ENCODE results near the gene PAK1.
"Not testable (repeated sequence)": the region's sequence is repeated elsewhere in the genome, so short reads cannot be mapped to it uniquely, and the experiment has no call there.

Gene PAK1

GRCh38 chr11:77400775-77401449 is 73.0 kb downstream of the PAK1 start:
- FAIRE-seq: no peak

- no peak for FAIRE-seq
Observed at GRCh38 chr11:77400271-77400670, 73.6 kb downstream of the PAK1 start.

- FAIRE-seq: no peak
Observed at GRCh38 chr11:77397631-77398030, 76.3 kb downstream of the PAK1 start.

DNA sequence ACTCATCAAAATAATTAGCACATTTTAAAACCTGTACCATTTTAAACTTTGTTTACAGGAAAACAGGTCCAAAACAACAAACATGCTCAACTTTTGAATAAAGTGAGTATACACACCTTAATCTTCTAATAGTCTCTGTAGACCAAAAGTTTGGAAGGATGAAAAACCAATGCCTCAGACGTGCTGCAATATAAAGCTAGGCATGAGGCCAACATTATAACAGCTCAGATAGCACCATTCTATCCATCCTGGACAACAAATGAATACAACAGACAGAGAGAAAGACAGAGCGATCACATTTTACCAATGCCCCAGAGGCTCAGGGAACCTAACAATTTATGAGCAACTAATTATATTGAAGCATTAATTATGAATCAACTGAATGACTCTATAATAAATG is 77.0 kb downstream of the PAK1 start:
- FAIRE-seq: no peak

DNA sequence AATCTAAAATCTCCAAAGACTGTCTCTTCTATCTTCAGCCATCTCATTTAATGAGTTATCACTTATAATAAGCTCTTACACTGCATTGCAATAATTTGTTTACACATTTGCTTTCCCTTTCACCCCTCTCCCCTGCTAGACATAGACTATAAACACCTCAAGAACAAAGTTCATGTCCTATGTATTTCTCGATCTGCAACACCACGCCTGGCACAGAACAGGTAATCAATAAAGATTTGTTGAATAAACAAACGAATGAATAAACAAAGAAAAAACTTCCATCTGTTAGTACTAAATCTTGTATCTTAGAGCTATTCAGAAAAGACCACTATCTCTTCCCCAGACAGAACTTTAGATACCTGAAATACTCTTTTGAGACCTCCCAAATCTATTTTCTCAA is 77.6 kb downstream of the PAK1 start:
- no peak for FAIRE-seq

DNA sequence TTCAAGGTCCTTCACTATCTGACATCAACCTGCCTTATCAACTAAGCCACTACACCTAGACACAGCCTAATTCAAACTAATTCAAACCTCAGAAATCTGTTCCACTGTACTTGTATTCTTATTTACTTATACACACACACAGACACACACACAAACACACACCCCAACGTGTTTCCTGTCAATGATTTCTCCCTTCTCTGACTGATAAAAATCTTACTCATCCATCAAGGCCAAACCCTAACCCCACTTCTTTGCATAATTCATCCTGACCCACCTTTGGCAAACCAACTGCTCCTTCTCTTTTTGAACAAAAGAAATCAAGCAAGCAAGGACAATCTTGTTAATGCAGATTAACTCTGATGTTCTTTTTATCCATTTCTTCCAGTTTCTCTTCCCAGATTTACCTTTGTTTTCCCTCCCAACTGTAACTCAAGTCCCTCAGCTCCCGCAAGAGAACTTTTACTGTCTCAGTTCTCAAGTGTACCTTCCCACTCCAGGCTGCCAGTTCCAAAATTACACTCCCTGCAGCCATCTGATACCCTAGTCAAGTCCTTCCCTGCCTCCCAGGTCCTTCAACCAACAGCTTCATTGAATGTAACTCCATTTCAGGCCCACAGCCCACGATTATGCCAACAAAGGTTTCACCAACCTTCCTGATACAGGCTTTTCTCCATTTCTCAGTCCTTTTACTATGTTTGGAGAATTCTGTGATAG is 78.3 kb downstream of the PAK1 start:
- FAIRE-seq: no peak

- FAIRE-seq: no peak
Observed at GRCh38 chr11:77392842-77393241, 81.1 kb downstream of the PAK1 start.

DNA sequence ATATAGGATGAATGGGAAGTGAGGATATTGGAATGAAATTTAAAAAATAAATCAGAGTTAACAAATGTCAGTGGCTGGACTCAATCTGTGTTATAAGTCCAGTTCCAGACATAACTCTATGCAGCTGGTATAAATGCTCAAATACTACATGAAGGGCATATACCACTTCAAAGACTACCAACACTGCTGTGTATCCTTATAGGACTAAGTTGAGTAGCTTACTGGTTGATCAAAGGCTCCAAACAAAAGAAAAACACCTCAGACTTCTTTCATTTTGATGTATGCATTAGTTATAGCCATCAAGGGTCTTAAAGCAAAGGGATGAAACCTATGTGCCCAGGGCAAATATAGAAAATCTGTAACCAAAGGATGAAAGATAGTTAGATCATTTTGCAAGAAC is 86.2 kb downstream of the PAK1 start:
- no peak for FAIRE-seq

- no peak for FAIRE-seq
Observed at GRCh38 chr11:77386178-77386577, 87.7 kb downstream of the PAK1 start.

GRCh38 chr11:77385255-77385771 is 88.6 kb downstream of the PAK1 start:
- not testable (repeated sequence) for FAIRE-seq

GRCh38 chr11:77384571-77384970 is 89.3 kb downstream of the PAK1 start:
- no peak for FAIRE-seq

GRCh38 chr11:77383349-77383748 is 90.5 kb downstream of the PAK1 start:
- FAIRE-seq: not testable (repeated sequence)

GRCh38 chr11:77381729-77382665 is 91.9 kb downstream of the PAK1 start:
- no peak for FAIRE-seq

DNA sequence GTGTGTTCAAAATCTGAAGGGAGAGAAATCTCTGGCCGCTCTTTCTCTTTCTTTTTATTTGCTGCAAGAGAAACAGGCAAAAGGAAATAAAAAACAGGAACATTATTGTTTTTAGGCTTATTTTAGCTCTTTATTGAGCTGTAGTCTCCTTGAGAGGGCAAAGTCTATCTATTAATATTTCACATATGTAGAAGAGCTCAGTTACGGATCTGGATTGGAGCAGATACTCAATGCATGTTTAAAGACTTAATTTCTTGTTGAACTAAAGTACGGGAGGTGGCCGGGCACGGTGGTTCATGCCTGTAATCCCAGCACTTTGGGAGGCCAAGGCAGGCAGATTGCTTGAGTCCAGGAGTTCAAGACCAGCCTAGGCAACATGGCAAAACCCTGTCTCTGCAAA is 94.0 kb downstream of the PAK1 start:
- FAIRE-seq: no peak

- no peak for FAIRE-seq
Observed at GRCh38 chr11:77379253-77379652, 94.6 kb downstream of the PAK1 start.

- no peak for FAIRE-seq
Observed at GRCh38 chr11:77377734-77378133, 96.2 kb downstream of the PAK1 start.

GRCh38 chr11:77375107-77375506 is 98.8 kb downstream of the PAK1 start:
- no peak for FAIRE-seq

DNA sequence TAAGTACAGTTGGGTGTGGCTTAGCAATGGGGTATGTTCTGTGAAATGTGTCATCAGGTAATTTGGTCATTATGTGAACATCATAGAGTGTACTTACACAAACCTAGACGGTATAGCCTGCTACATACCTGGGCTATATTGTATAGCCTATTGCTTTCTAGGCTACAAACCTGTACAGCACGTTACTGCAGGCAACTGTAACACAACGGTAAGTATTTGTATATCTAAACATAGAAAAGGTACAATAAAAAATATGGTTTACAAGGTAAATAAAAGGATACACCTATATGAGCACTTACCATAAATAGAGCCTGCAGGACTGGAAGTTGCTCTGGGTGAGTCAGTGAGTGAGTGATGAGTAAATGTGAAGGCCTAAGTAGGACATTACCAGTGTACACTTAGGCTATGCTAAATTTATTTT is 99.3 kb downstream of the PAK1 start:
- FAIRE-seq: no peak

DNA sequence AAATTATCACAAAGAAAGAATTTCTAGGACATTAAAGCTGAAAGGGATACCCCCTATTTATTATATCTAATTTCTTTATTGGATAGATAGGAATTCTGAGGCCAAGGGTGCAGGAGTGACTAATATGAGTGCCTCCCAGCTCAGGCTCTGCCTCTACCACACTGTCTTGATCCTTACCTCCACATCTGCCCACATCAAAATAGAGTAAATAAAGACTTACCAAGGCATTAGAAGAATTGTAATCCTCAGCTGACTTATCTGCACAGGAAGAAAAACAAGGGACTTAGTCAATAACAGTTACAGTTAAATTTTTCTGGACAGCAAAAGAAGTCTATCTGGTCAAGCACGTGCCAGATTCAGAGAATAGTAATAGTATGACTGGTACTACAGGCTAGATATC is 99.8 kb downstream of the PAK1 start:
- no peak for FAIRE-seq

- no peak for FAIRE-seq
Observed at GRCh38 chr11:77372726-77373125, 101.2 kb downstream of the PAK1 start.

DNA sequence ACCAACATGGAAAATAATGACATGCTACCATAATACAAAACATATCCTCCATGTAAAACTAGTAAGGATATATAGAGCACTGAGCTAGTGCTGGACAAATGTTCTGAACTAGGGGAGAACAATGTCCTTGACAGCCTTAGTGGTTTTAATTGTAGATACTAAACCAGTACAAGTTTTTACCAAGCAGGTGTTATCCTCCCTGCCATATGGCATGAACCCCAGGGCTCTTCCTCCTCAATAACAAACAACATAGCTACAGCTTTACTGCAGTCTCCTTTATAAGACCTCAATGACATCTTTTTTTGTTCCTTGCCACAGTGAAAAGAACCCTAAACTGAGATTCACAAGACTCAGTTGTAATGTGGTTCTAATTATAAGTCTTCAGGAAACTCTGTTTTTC is 102.2 kb downstream of the PAK1 start:
- FAIRE-seq: no peak

DNA sequence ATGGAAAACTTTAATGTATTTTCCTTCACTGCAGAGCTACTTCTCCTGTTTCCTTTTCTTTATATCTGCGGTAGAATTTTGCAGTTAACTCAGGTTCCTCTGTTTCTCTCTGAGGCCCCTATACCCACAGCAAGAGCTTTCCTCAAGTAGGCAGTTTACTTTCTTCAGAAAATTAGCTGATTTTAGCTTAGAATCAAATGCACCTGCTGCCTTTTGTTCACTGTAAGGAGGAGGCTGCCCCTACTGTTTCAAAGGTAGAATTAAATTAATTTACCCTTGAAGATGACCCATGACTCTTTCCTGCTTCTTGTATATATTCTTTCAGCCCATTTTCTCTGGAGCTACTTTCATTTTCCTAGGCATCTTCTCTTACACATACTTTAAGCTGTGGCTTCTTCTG is 103.7 kb downstream of the PAK1 start:
- FAIRE-seq: no peak

DNA sequence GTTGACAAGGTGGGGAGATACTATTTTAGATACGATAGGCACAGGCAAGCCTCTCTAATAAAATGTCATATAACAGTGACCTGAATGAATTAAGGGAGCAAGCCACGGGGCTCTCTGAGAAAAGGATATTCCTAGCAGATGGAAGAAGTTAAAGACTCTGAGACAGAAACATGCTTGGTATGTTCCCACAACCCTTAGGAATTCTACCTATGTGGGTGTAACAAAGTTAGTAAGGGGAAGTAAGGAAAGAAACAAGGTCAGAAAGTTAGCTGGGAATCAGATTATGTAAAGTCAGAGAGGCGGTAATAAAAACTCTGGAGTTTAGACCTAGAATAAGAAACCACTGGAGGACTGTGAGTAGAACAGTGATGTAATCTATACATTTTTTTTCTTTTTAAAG is 112.7 kb downstream of the PAK1 start:
- no peak for FAIRE-seq

All from endometrium (tissue), 2 donors.